Activated CD8-positive, alpha-beta T cell treated with anti-CD3 and anti-CD28 coated beads for 36 hours (primary cell): ENCODE results near the gene PILRB. TPM values are rescaled to one million over a fixed set of nuclear protein-coding genes. Genes with fewer than 3 reads are reported as not detected.
"Not testable (repeated sequence)": the region's sequence is repeated elsewhere in the genome, so short reads cannot be mapped to it uniquely, and the experiment has no call there.

Source experiments
- ATAC-seq: fragments of 200-7000 bp; cut with Tn5 transposase; one replicate; pipeline ENCODE4 v1.10.0; 2021; ENCODE audit warnings: mild to moderate bottlenecking, moderate library complexity
- CTCF ChIA-PET: fragments of 350-600 bp; sonication (Branson Sonifier 250); formaldehyde crosslinking; loops from one replicate; lab custom pipeline; 2021; ENCODE audit warnings: antibody characterized with exemption; lab: Charles Lee
- POLR2A ChIA-PET: fragments of 350-600 bp; sonication (Branson Sonifier 250); formaldehyde crosslinking; loops from one replicate; lab custom pipeline; 2021; ENCODE audit warnings: antibody characterized with exemption; lab: Charles Lee
- DNase-seq: peaks from one replicate; pipeline ENCODE4 v3.0.0-alpha.2; 2020
- H3K27ac Mint-ChIP-seq: one replicate; pipeline ENCODE4 v1.8.0; 2021; ENCODE audit warnings: mild to moderate bottlenecking, mixed read lengths
- H3K27me3 Mint-ChIP-seq: one replicate; pipeline ENCODE4 v1.8.0; 2021; ENCODE audit warnings: mixed read lengths
- H3K36me3 Mint-ChIP-seq: one replicate; pipeline ENCODE4 v1.8.0; 2021; ENCODE audit warnings: low read depth, mixed read lengths
- H3K4me1 Mint-ChIP-seq: one replicate; pipeline ENCODE4 v1.8.0; 2021; ENCODE audit warnings: low read depth, mixed read lengths
- H3K4me3 Mint-ChIP-seq: one replicate; pipeline ENCODE4 v1.8.0; 2021; ENCODE audit warnings: mild to moderate bottlenecking, moderate library complexity, mixed read lengths
- H3K9me3 Mint-ChIP-seq: one replicate; pipeline ENCODE4 v1.8.0; 2021; ENCODE audit warnings: mixed read lengths
- intact Hi-C: fragments of 100-400 bp; cut with micrococcal nuclease; formaldehyde crosslinking; loops from one replicate; pipeline ENCODE4 v1.10.0; 2022
- total RNA-seq, 2 experiments: library from RNA; stranded (reverse); gene quantifications; one replicate each; pipeline ENCODE4 v1.2.3, GENCODE V29; 2021
- TF ChIP-seq, protein P1 (sequence below): fragments of 200-600 bp; IDR thresholded peaks from one replicate; pipeline ENCODE4 v1.8.0; 2022; ENCODE audit warnings: antibody characterized with exemption, mild to moderate bottlenecking

Gene PILRB
- 10 to 100 TPM; 43.7 to 46.8 TPM for total RNA-seq

DNA sequence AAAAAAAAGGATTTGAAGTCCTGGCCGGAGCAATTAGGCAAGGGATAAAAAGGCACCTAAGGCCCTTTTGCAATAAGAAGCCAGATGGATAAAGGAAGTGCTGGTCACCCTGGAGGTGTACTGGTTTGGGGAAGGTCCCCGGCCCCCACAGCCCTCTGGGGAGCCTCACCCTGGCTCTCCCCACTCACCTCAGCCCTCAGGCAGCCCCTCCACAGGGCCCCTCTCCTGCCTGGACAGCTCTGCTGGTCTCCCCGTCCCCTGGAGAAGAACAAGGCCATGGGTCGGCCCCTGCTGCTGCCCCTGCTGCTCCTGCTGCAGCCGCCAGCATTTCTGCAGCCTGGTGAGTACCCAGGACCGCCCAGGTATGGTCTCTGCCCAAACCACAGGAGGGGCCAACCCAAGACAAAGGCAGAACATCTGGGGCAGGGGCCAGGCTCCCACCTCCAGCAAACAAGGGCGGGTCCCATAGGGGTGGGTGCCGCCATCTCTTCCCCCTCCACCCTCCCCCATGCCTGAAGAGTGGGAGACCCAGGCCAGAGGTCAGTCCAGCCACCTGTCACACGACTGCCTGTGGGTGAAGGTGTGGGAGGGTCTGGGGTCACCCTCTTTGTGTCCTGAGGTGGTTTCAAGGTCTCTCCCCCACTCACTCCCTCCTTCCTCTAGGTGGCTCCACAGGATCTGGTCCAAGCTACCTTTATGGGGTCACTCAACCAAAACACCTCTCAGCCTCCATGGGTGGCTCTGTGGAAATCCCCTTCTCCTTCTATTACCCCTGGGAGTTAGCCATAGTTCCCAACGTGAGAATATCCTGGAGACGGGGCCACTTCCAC, at the start of gene PILRB:
PILRB (plus strand) TSS at position 91 of the 830 bp plus-strand sequence; CDS start at position 277, 186 bp downstream.
- H3K27me3 Mint-ChIP-seq, result no peaks in the 10 kb centered on the region
- intact Hi-C loops, result no loop called here
- no peak for ATAC-seq
- TF ChIP-seq, protein P1, sequence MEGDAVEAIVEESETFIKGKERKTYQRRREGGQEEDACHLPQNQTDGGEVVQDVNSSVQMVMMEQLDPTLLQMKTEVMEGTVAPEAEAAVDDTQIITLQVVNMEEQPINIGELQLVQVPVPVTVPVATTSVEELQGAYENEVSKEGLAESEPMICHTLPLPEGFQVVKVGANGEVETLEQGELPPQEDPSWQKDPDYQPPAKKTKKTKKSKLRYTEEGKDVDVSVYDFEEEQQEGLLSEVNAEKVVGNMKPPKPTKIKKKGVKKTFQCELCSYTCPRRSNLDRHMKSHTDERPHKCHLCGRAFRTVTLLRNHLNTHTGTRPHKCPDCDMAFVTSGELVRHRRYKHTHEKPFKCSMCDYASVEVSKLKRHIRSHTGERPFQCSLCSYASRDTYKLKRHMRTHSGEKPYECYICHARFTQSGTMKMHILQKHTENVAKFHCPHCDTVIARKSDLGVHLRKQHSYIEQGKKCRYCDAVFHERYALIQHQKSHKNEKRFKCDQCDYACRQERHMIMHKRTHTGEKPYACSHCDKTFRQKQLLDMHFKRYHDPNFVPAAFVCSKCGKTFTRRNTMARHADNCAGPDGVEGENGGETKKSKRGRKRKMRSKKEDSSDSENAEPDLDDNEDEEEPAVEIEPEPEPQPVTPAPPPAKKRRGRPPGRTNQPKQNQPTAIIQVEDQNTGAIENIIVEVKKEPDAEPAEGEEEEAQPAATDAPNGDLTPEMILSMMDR, result no peak
- H3K36me3 Mint-ChIP-seq, result peaks cover 63% of the 10 kb centered on the region
- H3K9me3 Mint-ChIP-seq, result no peaks in the 10 kb centered on the region
- ChIA-PET CTCF (interaction anchor here (1.5 kb wide), 2 partner anchors 49 to 58 kb away, joined by 4 to 7 read pairs; no protein-coding TSS in a partner anchor), POLR2A (no interaction called here)
- no peak for DNase-seq
- no peak within 1 kb of the TSS for H3K4me3 Mint-ChIP-seq
- H3K27ac Mint-ChIP-seq, result peak within 1 kb of the TSS; percentile 11
- peaks cover 11% of the 10 kb centered on the region for H3K4me1 Mint-ChIP-seq

DNA sequence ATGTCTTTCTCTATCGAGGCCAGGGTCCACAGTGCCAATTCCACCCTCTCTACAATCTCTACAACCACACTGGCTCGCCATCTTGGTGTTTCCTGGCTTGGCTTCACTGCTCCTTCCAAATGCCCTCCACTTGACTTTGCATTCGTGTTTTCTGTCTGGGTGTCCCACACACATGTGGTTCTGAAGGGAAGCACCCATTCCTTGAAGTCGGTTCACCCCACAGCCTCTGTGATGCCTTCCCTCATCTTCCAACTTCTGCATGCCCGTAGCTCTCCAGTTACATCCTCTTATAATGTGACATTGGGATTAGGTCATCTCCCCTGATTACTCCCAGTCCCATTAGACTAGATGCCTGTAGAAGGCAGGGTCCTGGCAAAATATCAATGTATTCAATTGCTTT, 39.6 kb upstream of the PILRB start:
- peaks cover 20% of the 10 kb centered on the region for H3K36me3 Mint-ChIP-seq
- DNase-seq, H3K4me3 Mint-ChIP-seq, CTCF ChIA-PET, intact Hi-C loops, H3K27me3 Mint-ChIP-seq, H3K27ac Mint-ChIP-seq, POLR2A ChIA-PET, H3K9me3 Mint-ChIP-seq, ATAC-seq: not testable (repeated sequence)
- peaks cover 14% of the 10 kb centered on the region for H3K4me1 Mint-ChIP-seq

DNA sequence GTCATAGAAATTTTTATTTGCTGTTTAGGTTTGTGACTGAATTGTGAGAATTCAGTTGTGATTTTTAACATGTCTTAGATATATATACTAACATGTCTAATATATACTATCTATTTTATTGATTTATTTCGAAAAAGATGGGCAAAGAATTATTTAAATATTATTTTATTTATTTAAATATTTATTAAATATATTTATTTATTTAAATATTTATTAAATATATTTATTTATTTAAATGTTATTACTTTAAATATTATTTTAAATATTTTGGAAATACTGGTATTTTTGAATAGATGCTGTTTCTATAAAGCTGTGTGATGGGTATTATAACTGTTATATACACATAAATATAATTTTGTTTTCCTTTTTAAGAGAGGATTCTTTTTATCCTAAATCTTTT, 36.3 kb upstream of the PILRB start:
- H3K27me3 Mint-ChIP-seq, intact Hi-C loops, H3K27ac Mint-ChIP-seq, ATAC-seq, H3K9me3 Mint-ChIP-seq, H3K4me3 Mint-ChIP-seq, DNase-seq, POLR2A ChIA-PET, CTCF ChIA-PET: not testable (repeated sequence)
- Mint-ChIP-seq H3K4me1 (peaks cover 14% of the 10 kb centered on the region), H3K36me3 (peaks cover 32% of the 10 kb centered on the region)

DNA sequence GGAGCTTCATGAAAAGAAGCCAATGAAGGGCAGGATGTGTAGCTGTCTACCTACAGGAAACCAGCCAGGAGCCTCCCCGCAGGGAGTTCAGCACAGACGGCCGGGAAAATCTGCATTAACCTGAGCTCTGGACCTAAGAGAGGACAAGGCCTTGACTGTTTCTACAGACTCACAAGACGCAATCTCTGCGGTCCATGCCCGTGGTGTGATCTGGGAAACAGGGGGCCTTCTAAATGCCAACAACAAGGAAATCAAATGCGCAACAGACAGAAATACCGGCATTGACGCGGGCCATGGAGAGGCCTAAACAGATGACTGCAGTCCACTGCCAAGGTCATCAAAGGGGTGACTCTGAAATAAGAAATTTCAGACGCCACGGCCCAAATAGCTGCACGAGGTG, 33.7 kb upstream of the PILRB start:
- ATAC-seq, CTCF ChIA-PET, H3K4me3 Mint-ChIP-seq, H3K4me1 Mint-ChIP-seq, DNase-seq, H3K9me3 Mint-ChIP-seq, POLR2A ChIA-PET, H3K27ac Mint-ChIP-seq, intact Hi-C loops, H3K27me3 Mint-ChIP-seq: not testable (repeated sequence)
- peaks cover 30% of the 10 kb centered on the region for H3K36me3 Mint-ChIP-seq

DNA sequence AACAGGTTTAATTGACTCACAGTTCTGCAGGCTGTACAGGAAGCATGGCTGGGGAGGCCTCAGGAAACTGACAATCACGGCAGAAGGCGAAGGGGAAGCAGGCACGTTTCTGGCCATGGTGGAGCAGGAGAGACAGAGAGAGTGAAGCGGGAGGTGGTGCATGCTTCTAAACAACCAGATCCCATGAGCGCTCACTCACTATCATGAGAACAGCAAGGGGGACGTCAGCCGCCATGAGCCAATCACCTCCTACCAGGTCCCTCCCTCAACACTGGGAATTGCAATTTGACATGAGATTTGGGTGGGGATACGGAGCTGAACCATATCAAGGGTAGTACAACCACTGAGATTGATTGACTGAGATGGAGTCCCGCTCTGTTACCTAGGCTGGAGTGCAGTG, 32.2 kb upstream of the PILRB start:
- H3K4me1 Mint-ChIP-seq, CTCF ChIA-PET, H3K27ac Mint-ChIP-seq, H3K4me3 Mint-ChIP-seq, H3K9me3 Mint-ChIP-seq, H3K27me3 Mint-ChIP-seq, DNase-seq, POLR2A ChIA-PET, intact Hi-C loops, ATAC-seq: not testable (repeated sequence)
- peaks cover 23% of the 10 kb centered on the region for H3K36me3 Mint-ChIP-seq

DNA sequence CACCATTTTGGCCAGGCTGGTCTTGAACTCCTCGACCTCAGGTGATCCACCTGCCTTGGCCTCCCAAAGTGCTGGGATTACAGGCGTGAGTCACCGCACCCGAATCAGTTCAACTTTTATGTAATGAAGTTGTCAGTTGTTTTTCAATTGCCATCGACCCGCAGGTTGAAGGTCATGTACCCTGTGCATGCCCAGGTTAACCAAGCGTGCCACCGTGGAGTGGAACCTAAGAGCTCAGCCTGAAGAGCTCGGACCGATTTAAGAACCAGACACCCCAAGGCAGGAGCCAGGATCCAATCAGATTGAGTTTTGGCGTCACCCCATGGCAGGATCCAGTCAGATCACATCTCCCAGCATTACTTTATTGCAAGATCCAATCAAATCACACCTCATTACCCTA, 31.0 kb upstream of the PILRB start:
- POLR2A ChIA-PET, H3K27me3 Mint-ChIP-seq, H3K4me3 Mint-ChIP-seq, H3K27ac Mint-ChIP-seq, H3K9me3 Mint-ChIP-seq, intact Hi-C loops, DNase-seq, H3K4me1 Mint-ChIP-seq, ATAC-seq, CTCF ChIA-PET: not testable (repeated sequence)
- peaks cover 22% of the 10 kb centered on the region for H3K36me3 Mint-ChIP-seq

DNA sequence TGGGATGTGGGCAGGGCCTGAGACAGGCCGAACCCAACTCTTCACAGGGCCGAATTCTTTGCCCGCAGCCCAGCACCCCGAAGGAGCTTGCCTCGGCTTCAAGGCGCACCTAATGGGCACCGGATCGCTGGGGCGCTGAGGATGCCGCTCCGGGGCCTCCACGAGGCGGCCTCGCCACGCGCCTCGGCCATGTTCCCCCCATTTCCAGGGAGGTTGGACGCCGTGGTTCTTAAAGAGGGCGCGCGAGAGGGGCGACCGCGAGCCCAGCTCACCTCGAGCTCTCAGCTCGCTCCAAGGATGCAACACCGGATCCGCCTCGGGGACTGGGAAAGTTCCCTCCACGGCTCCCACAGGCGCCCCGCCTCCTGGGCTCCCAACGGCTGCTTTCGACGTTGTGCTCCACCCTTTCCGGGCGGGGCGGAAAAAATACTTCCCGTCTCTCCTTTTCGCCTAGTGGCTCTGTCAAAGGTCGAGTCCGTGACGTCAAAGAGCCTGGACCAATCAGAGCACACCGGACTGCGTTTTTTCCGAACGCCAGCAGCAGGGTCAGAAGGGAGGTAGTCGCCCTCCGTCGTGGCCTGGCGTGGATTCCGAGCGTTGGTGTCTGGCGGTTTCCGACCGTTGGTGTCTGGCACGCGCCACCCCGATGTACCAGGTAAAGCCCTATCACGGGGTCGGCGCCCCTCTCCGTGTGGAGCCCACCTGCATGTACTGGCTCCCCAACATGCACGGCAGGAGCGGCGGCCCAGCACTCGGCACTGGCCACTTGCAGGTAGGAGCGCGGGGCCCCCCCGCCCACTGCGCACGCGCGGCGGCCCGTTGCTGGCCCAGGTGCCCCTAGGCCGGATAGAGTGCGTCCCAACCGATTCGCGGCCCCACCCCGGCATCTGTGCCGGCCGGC, 22.1 kb upstream of the PILRB start:
- H3K27me3 Mint-ChIP-seq, CTCF ChIA-PET, H3K9me3 Mint-ChIP-seq, intact Hi-C loops: not testable (repeated sequence)
- POLR2A ChIA-PET, result interaction anchor here (1.1 kb wide), 1 partner anchor 58 kb away, joined by 3 read pairs; no protein-coding TSS in a partner anchor
- H3K4me1 Mint-ChIP-seq, result peaks cover 24% of the 10 kb centered on the region
- peak overlapping the region; percentile 85 for H3K4me3 Mint-ChIP-seq
- DNase-seq (peak; percentile 91), ATAC-seq (peak; percentile 94)
- H3K36me3 Mint-ChIP-seq, result peaks cover 15% of the 10 kb centered on the region
- H3K27ac Mint-ChIP-seq, result peak overlapping the region; percentile 97

DNA sequence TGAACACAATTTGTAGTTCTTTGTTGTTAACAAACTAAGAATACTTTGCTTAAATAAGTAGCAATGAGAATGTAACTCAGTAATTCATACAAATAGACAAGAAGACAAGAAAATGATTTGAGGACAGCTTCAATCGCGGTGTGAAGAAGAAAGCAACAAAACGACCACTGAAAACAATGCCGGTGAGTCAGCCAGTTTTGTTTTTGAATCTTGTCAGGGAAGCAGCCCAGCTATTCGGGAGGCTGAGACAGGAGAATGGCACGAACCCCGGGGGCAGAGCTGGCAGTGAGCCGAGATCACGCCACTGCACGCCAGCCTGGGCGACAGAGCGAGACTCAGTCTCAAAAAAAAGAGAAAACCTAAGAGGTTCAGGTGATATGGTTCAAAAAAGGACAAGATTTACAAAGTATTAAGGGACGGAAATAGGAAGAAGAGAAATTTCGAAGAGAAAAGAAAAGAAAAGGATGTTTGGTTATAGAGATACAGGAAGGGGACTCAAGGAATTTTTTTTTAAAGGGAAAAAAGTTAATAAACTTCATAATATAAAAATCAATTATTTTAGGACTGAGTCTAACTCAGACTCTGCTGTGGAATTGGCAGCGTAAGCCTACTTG, 19.7 kb upstream of the PILRB start:
- peak overlapping the region; percentile 71 for H3K27ac Mint-ChIP-seq
- H3K9me3 Mint-ChIP-seq, ATAC-seq, POLR2A ChIA-PET, H3K27me3 Mint-ChIP-seq, CTCF ChIA-PET, DNase-seq, intact Hi-C loops: not testable (repeated sequence)
- H3K4me1 Mint-ChIP-seq, result peaks cover 41% of the 10 kb centered on the region
- peak overlapping the region; percentile 69 for H3K4me3 Mint-ChIP-seq
- H3K36me3 Mint-ChIP-seq, result peaks cover 24% of the 10 kb centered on the region

DNA sequence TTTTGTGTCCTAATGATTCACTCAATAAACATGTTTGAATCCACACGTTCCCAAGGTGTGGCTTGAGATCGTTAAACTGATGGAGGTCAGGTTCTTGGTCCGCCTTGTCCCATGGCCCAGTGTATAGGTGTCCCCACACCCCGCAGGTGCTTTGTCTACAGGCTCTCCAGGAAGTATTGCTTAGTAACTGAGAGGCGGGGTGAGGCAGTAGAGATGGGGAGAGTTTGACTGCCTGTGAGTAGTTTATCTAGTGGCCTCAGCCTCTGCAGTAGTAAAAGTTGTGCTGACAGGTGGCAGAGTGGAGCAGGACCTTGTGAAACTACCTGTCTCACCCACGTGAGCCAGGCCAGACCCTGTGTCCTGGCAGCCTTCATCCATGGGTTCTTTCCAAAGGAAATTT, 16.6 kb upstream of the PILRB start:
- ATAC-seq, CTCF ChIA-PET, intact Hi-C loops, H3K9me3 Mint-ChIP-seq, H3K4me3 Mint-ChIP-seq, POLR2A ChIA-PET, H3K27me3 Mint-ChIP-seq, DNase-seq: not testable (repeated sequence)
- H3K4me1 Mint-ChIP-seq, result peaks cover 52% of the 10 kb centered on the region
- peak overlapping the region; percentile 21 for H3K27ac Mint-ChIP-seq
- H3K36me3 Mint-ChIP-seq, result peaks cover 30% of the 10 kb centered on the region
